ENCODE data around the gene COL16A1. TPM values are rescaled to one million over a fixed set of nuclear protein-coding genes. Genes with fewer than 3 reads are reported as not detected.

Gene COL16A1
- total RNA-seq, 4 donors from 2014 or later = 76.5 to 292 (median 177) TPM

DNA sequence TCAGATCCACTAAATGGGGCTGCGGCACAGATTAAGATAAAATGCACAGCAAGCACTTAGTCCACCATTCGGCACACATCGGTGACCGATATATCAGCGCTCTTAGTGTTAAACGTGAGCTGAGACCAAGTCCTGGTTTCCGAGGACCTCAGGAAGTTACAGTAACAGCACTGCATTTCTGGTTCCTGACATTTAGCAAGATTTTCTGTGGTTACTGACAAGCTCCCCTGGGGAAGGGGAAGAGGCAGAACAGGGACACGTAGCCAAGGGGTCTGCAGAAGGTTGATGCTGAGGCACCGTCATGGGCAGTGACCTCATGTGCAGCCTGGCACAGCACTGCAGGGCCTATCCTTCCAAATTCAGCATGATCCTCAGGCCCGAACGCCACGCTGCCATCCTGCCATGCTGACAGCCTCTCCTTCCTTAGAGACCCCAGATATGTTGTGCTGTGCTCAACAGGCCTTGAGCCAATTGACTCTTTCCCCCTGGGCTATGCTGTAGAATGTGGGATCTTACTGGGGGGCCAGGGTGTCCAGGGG is 45.8 kb downstream of the COL16A1 start:
- no peak overlapping the region for H3K4me3 ChIP-seq
- DNase-seq = no peak
- H3K27me3 ChIP-seq = no peaks in the 10 kb centered on the region
- no peak for TF ChIP-seq CTCF (IDR thresholded peaks at IDR 0.05)
- no peak for TF ChIP-seq POLR2A (IDR thresholded peaks at IDR 0.05)
- no peaks in the 10 kb centered on the region for H3K4me1 ChIP-seq
- H3K9me3 ChIP-seq = no peaks in the 10 kb centered on the region
- intact Hi-C loops (cut with DNase I; ENCODE audit: low total_unique reads) = no loop called here
- no peaks in the 10 kb centered on the region for H3K36me3 ChIP-seq
- no peak overlapping the region for H3K27ac ChIP-seq

- DNase-seq = no peak
- Histone ChIP-seq H3K4me1 (no peaks in the 10 kb centered on the region), H3K27me3 (no peaks in the 10 kb centered on the region), H3K27ac (no peak overlapping the region), H3K9me3 (no peaks in the 10 kb centered on the region), H3K4me3 (no peak overlapping the region), H3K36me3 (no peaks in the 10 kb centered on the region)
- intact Hi-C loops (cut with DNase I; ENCODE audit: low total_unique reads) = no loop called here
- TF ChIP-seq CTCF (IDR thresholded peaks at IDR 0.05) = no peak
- TF ChIP-seq POLR2A (IDR thresholded peaks at IDR 0.05) = no peak
These were observed 46.6 kb downstream of the COL16A1 start for GRCh38 chr1:31657020-31657804.

DNA sequence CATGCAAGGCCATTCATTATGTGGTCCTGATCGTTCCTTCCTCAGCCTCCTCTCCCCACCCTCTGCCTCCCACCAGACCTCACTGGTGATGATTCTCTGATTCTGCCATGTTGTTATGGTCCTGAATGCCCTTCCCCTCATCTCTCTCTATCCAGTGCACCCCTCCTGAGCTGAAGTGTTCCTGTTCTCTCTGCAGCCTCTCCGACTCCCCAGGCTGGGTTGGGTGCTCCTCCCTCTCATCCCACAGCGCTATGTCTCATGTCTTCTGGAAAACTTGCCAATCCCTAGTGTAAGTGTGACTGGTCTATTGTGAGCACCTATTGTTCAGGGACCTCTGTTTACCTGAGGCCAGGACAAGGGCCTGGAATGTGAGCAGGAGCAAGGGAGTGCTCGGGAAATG is 48.1 kb downstream of the COL16A1 start:
- no peaks in the 10 kb centered on the region for H3K4me1 ChIP-seq
- H3K36me3 ChIP-seq = no peaks in the 10 kb centered on the region
- DNase-seq = no peak
- no peaks in the 10 kb centered on the region for H3K27me3 ChIP-seq
- intact Hi-C loops (cut with DNase I; ENCODE audit: low total_unique reads) = no loop called here
- H3K27ac ChIP-seq = no peak overlapping the region
- no peaks in the 10 kb centered on the region for H3K9me3 ChIP-seq
- no peak overlapping the region for H3K4me3 ChIP-seq
- TF ChIP-seq CTCF (IDR thresholded peaks at IDR 0.05) (no peak), POLR2A (IDR thresholded peaks at IDR 0.05) (no peak)

GRCh38 chr1:31655104-31655503 is 48.7 kb downstream of the COL16A1 start:
- Histone ChIP-seq H3K4me3 (no peak overlapping the region), H3K27ac (no peak overlapping the region), H3K27me3 (no peaks in the 10 kb centered on the region), H3K36me3 (no peaks in the 10 kb centered on the region), H3K4me1 (no peaks in the 10 kb centered on the region), H3K9me3 (no peaks in the 10 kb centered on the region)
- TF ChIP-seq POLR2A (IDR thresholded peaks at IDR 0.05) = no peak
- TF ChIP-seq CTCF (IDR thresholded peaks at IDR 0.05) = no peak
- intact Hi-C loops (cut with DNase I; ENCODE audit: low total_unique reads) = no loop called here
- no peak for DNase-seq

GRCh38 chr1:31654474-31654776 is 49.4 kb downstream of the COL16A1 start:
- H3K4me1 ChIP-seq = no peaks in the 10 kb centered on the region
- H3K27me3 ChIP-seq = no peaks in the 10 kb centered on the region
- no peak overlapping the region for H3K27ac ChIP-seq
- H3K36me3 ChIP-seq = no peaks in the 10 kb centered on the region
- no peak for TF ChIP-seq CTCF (IDR thresholded peaks at IDR 0.05)
- no peak for TF ChIP-seq POLR2A (IDR thresholded peaks at IDR 0.05)
- no peak for DNase-seq
- no peaks in the 10 kb centered on the region for H3K9me3 ChIP-seq
- intact Hi-C loops (cut with DNase I; ENCODE audit: low total_unique reads) = no loop called here
- no peak overlapping the region for H3K4me3 ChIP-seq

All from uterus (tissue), 4 donors.